HS-27A (cell line): ENCODE data around the gene MMUT.
"Not testable (repeated sequence)": the region's sequence is repeated elsewhere in the genome, so short reads cannot be mapped to it uniquely, and the experiment has no call there.

Experiments
- DNase-seq: peaks from one replicate; pipeline ENCODE4 v3.0.0-alpha.2; 2012; ENCODE audit warnings: low read depth, missing footprints

MMUT gene

GRCh38 chr6:49462927-49463611 is at the start of gene MMUT, which contains the start of gene CENPQ:
TSS of gene MMUT (minus strand) at chr6:49463253. CDS start at chr6:49459466, 3,787 bp downstream.
TSS of gene CENPQ (plus strand) at chr6:49463370. CDS start at chr6:49470177, 6,807 bp downstream.
- peak; percentile 79 for DNase-seq

DNA sequence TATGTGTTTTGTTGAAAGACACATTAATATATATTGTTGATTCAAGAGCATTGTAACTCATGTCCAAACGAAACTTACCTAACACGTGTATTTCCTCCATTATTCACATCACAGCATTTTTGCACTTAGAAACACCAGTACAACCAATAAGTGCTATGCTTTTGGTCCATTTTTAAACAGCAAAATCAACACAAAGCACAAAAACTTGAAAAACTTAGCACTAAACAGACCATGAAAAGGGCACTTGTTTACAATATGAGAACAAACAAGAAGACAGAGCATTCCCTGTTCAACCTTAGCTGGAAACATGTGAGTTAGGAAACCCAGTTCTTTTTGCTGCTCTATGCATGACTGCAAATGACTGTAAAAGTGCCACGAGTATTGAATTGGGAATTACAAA is 46.3 kb upstream of the MMUT start:
- DNase-seq, result no peak

DNA sequence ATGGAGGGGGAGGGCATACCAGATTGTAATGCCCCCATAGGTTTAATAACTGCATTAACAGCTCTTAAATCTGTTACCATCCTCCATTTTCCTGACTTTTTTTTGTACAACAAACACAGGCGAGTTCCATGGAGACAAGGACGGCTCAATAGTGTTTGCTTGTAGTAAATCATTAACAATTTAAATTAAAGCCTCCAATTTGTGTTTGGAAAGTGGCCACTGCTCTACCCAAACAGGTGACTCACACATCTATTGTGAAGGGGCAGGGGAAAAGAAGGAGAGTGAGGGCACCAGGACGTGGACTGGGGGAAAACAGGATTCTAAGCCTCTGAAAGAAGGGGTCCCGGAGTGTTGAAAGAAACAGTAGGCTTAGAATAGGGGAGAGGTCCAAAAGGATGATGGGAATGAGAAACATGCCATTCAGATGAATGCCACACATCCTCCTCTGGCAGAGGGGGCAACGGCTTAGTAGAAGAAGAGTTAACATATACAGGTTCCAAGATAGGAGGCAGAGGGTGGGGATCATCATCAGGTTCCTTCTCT is 43.6 kb upstream of the MMUT start:
- DNase-seq, result no peak

- no peak for DNase-seq
Observed at GRCh38 chr6:49504666-49505065, 41.6 kb upstream of the MMUT start.

GRCh38 chr6:49499623-49500022 is 36.6 kb upstream of the MMUT start, which contains the start of gene GLYATL3:
TSS of gene GLYATL3 (plus strand) at chr6:49499923. CDS start at chr6:49511991, 12,068 bp downstream.
- DNase-seq, result no peak

DNA sequence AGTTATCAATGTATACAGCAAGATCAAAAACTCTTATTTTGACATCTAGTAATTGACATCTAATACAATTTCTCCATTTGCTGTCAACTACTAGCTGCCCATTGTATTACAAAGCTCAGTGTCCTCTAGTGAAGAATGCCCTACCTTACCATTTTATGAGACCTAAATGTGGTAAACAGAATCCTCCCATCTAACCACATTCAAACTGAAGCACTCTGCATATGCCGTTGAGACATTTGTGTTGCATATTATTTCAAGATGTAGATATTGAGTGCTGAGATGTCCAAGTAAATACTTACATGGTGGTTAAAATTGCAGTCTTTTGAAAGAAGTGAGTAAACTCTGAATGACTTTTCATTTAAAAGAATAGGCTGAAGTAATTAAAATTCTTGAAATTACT is 36.1 kb upstream of the MMUT start:
- DNase-seq, result no peak

GRCh38 chr6:49497304-49497703 is 34.3 kb upstream of the MMUT start:
- DNase-seq, result no peak

GRCh38 chr6:49490633-49491032 is 27.6 kb upstream of the MMUT start:
- no peak for DNase-seq

GRCh38 chr6:49483380-49483779 is 20.3 kb upstream of the MMUT start:
- not testable (repeated sequence) for DNase-seq

GRCh38 chr6:49481846-49482245 is 18.8 kb upstream of the MMUT start:
- DNase-seq, result not testable (repeated sequence)

GRCh38 chr6:49479308-49479970 is 16.4 kb upstream of the MMUT start:
- no peak for DNase-seq

DNA sequence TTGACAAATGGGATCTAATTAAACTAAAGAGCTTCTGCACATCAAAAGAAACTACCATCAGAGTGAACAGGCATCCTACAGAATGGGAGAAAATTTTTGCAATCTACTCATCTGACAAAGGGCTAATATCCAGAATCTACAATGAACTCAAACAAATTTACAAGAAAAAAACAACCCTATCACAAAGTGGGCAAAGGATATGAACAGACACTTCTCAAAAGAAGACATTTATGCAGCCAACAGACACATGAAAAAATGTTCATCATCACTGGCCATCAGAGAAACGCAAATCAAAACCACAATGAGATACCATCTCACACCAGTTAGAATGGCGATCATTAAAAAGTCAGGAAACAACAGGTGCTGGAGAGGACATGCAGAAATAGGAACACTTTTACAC is 13.5 kb upstream of the MMUT start:
- DNase-seq, result not testable (repeated sequence)

DNA sequence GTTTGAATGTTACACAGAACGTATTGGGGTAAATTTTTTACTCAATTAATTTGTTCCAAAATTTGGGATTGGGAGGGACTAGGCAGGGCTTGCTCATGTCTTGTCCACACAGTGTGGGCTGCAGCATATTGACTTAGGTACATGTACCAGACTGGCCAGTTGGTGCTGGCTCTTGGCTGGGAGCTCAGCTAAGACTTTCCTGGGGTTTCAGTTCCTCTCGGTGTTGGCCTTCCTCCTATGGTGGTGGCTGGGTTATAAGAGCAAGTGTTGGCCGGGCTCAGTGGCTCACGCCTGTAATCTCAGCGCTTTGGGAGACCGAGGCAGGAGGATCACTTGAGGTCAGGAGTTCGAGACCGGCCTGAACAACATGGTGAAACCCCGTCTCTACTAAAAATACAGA is 5.0 kb upstream of the MMUT start:
- DNase-seq, result no peak

DNA sequence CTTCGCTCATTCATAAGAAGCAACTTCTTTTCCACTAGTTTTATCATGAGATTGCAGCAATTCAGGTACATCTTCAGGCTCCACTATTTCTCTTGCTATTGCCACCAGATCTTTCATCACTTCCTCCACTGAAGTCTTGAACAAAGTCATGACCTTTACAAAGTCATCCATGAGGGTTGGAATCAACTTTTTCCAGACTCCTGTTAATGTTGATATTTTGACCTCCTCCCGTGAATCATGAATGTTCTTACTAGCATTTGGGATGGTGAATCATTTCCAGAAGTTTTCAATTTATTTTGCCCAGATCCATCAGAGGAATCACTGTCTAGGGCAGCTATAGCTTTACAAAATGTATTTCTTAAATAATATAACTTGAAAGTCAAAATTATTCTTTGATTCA is 1.6 kb upstream of the MMUT start:
- no peak for DNase-seq

DNA sequence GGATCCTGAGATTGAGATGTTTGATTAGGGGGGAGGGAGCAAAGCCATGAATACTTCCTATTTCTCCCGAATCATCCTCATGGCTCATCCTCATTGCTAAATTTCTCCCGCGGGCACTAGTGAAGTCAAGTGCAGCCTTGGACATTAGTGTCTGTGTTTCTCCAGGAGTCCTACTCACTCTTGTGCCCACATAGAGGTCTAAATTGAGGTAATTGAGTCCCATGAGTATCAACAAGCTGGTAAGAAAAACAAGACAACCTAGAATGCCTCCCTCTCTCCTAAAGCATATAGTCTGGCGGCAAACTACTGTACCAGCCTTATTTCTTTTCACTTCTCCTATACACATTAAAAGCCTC is 537 bp upstream of the MMUT start:
- DNase-seq, result peak; percentile 8

GRCh38 chr6:49462599-49462926 is 490 bp downstream of the MMUT start:
- no peak for DNase-seq

- DNase-seq, result no peak
Observed at GRCh38 chr6:49462071-49462470, 982 bp downstream of the MMUT start.

- no peak for DNase-seq
Observed at GRCh38 chr6:49457771-49458170, 5.3 kb downstream of the MMUT start.

GRCh38 chr6:49454787-49455709 is 8.0 kb downstream of the MMUT start:
- DNase-seq, result no peak

DNA sequence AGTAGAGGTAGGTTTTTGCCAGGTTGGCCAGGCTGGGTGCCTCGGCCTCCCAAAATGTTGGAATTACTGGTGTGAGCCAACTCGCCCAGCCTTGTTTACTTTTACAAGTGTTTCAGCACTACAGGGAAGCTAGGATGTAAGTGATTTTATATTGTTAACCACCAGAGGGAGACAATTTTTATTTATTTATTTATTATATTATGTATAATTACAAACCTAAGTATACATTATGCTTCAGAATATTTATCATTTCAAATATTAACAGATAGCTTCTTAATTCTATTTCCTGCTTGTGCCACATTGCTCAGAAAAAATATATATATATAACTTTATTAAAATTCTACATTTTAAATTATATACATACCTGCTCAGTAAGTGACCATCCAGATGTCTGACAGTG is 9.8 kb downstream of the MMUT start:
- no peak for DNase-seq

GRCh38 chr6:49430866-49431265 is 32.2 kb downstream of the MMUT start:
- no peak for DNase-seq

- peak; percentile 34 for DNase-seq
Observed at GRCh38 chr6:49430187-49430586, 32.9 kb downstream of the MMUT start.
